Mononuclear cell (primary cell): ENCODE results near the gene GRM8. TPM values are rescaled to one million over a fixed set of nuclear protein-coding genes. Genes with fewer than 3 reads are reported as not detected.

Source experiments
- H3K27me3 ChIP-seq: 2 replicates; pipeline ENCODE4 v1.6.0; 2011; ENCODE audit warnings: low read length, control low read depth; ENCODE audit not compliant: insufficient read depth
- H3K4me1 ChIP-seq: 2 replicates; pipeline ENCODE4 v1.5.1; 2011; ENCODE audit warnings: mild to moderate bottlenecking, low read length, control low read depth; ENCODE audit not compliant: insufficient read depth
- H3K4me3 ChIP-seq: 2 replicates; pipeline ENCODE4 v1.5.1; 2011; ENCODE audit warnings: mild to moderate bottlenecking, low read length, moderate library complexity
- H3K9me3 ChIP-seq: 2 replicates; pipeline ENCODE4 v1.5.1; 2011; ENCODE audit warnings: low read depth, mild to moderate bottlenecking, control low read depth, low read length
- total RNA-seq: library from RNA; depleted of rRNA; stranded (reverse); fragments of >200 nt; gene quantifications from one replicate; pipeline ENCODE4 v1.2.3, GENCODE V29; 2012

The GRM8 gene
- total RNA-seq, 1 donor: not detected

- Histone ChIP-seq H3K4me1 (no peaks in the 10 kb centered on the region), H3K9me3 (no peaks in the 10 kb centered on the region), H3K4me3 (no peak overlapping the region), H3K27me3 (no peaks in the 10 kb centered on the region)
These were observed 758.9 kb downstream of the GRM8 start for GRCh38 chr7:126493801-126494200.

DNA sequence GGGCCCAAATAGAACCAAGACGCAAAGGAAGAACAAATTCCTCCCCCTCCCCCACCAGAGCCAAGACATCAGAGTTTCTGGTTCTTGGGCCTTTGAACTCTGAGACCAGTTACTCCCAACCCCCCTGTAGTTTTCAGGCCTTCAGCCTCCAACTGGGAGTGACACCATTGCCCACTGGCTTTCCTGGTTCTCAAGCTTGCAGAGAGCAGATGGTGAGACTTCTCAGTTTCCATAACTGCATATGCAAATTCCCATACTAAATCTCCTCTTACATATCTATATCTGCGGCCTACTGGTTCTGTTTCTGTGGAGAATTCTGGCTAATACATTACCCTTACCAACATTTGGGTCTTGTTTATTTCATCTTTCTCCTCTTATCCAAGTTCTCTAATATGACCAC is 762.9 kb downstream of the GRM8 start:
- Histone ChIP-seq H3K4me3 (no peak overlapping the region), H3K9me3 (no peaks in the 10 kb centered on the region), H3K27me3 (no peaks in the 10 kb centered on the region), H3K4me1 (no peaks in the 10 kb centered on the region)

DNA sequence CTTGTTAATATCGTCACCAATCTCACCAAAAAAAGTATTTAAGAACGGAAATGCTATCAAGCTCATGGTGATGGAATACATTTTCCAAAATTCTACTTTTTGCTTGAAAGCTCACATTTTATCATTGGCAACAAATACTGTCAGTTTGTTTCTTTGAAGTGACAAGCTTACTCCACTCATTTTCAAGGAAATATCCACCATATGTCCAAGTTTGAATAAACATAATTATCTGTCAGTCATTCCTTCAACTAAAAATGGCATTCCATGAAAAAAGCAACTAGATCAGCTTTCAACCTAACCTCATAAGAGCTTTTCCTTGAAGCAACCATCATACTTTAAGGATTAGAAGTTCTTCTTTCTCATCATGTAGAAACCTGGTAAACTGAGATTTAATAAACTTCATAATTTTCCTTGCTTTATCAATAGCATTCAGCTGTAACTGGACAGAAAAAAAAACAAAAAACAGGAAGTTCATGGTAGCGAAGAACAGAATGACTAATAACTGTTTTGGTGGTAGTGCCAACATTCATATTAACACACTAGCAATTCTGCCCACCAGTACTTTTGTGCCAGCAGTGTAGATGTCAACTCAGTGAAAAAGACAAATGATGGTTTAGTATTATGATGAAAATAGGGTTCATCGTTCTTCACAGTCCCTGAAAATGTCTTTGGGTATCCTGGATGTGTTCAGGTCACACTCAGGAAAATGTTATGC is 764.9 kb downstream of the GRM8 start:
- H3K9me3 ChIP-seq: no peaks in the 10 kb centered on the region
- no peak overlapping the region for H3K4me3 ChIP-seq
- no peaks in the 10 kb centered on the region for H3K27me3 ChIP-seq
- H3K4me1 ChIP-seq: no peaks in the 10 kb centered on the region

GRCh38 chr7:126486806-126487205 is 765.9 kb downstream of the GRM8 start:
- Histone ChIP-seq H3K9me3 (no peaks in the 10 kb centered on the region), H3K4me1 (no peaks in the 10 kb centered on the region), H3K4me3 (no peak overlapping the region), H3K27me3 (no peaks in the 10 kb centered on the region)

DNA sequence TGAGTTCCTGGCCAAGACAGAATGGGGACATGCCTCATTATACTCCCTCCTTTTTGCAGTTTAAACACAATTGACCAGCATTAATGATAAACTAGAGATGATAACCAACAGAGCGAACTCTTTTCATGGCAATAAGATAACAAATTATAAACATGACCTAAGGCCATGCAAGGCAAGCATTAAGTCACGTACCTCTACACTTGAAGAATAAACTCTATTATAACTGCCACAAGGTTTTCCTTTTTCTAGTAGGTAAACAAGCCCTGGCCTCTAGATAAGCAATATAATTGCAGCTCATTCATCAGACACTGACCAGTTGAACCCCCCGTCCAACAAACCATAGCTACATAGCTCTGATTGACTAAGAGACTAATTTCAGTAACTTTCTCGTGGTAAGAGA is 767.0 kb downstream of the GRM8 start:
- Histone ChIP-seq H3K4me3 (no peak overlapping the region), H3K4me1 (no peaks in the 10 kb centered on the region), H3K9me3 (no peaks in the 10 kb centered on the region), H3K27me3 (no peaks in the 10 kb centered on the region)

GRCh38 chr7:126483972-126484371 is 768.8 kb downstream of the GRM8 start:
- Histone ChIP-seq H3K9me3 (no peaks in the 10 kb centered on the region), H3K4me1 (no peaks in the 10 kb centered on the region), H3K27me3 (no peaks in the 10 kb centered on the region), H3K4me3 (no peak overlapping the region)

DNA sequence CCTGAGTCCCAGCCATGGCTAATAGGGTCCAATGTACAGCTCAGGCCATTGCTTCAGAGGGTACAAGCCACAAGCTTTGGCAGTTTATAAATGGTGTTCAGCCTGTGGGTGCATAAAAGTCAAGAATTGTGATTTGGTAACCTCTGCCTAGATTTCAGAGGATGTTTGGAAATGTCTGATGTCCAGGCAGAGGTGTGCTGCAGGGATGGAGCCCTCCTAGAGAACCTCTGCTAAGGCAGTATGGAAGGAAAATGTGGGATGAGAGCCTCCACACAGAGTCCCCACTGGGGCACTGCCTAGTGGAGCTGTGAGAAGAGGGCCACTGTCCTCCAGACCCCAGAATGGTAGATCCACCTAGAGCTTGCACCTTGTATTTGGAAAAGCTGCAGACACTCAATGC is 779.9 kb downstream of the GRM8 start:
- Histone ChIP-seq H3K27me3 (no peaks in the 10 kb centered on the region), H3K4me1 (no peaks in the 10 kb centered on the region), H3K4me3 (no peak overlapping the region), H3K9me3 (no peaks in the 10 kb centered on the region)

DNA sequence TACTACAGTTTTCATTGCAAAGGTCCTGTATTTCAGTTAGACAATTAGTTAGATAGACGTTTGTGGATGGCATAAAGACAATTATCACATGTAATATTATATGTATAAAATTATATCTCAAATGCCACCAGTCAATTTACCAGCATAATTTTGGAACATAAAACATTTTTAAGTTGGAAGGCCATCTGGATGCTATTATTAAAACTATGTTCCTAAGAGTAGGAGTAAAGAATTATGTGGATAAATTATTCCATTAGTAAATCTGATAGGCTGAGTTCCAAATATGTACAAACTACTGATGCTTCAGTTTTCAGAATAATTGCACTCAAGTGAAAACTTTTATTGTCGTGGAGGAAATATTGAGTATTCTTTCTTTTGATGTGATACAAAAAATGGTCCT is 790.3 kb downstream of the GRM8 start:
- H3K9me3 ChIP-seq: no peaks in the 10 kb centered on the region
- no peaks in the 10 kb centered on the region for H3K4me1 ChIP-seq
- no peak overlapping the region for H3K4me3 ChIP-seq
- H3K27me3 ChIP-seq: no peaks in the 10 kb centered on the region

DNA sequence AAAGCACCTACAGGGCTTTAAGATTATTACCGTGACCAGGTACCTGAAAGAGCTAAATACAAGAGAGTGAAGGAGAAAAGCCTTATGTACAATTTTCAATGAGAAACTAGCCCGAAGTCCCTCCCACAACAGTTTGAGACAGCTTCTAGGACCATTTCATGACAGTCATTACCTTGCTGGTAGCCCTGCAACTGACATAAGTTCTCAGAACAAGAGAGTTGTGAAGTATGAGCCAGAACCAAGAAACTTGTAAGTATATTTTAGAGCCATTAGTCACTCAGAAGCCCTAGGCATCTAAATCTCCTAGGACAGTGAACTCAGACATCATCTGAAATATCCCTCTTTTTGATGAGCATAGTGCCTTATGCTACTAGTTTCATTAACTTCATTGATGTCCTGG is 792.1 kb downstream of the GRM8 start:
- Histone ChIP-seq H3K4me3 (no peak overlapping the region), H3K4me1 (no peaks in the 10 kb centered on the region), H3K27me3 (no peaks in the 10 kb centered on the region), H3K9me3 (no peaks in the 10 kb centered on the region)

GRCh38 chr7:126453104-126453503 is 799.6 kb downstream of the GRM8 start:
- H3K4me1 ChIP-seq: no peaks in the 10 kb centered on the region
- H3K4me3 ChIP-seq: no peak overlapping the region

DNA sequence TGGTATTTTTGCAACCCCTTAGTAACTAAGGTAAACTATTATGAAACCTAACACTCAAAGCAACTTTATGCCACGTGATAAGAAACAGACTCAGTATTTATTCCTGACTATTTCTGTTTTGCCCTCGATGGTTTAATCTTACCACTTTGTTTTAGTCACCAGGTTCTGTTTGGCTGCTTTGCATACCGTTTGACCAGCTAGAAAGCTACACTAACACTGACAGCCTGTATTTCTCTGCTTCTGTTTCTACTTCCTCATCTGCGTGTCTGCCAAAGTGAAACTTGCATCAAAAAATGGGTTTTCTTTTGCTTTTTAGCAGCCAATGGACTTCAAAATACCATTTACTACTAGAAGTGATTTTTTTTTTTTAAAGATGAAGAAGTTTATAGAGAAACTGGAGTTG is 802.5 kb downstream of the GRM8 start:
- Histone ChIP-seq H3K4me3 (no peak overlapping the region), H3K4me1 (no peaks in the 10 kb centered on the region), H3K9me3 (no peaks in the 10 kb centered on the region), H3K27me3 (no peaks in the 10 kb centered on the region)

More at GRCh38 chr7:126453104-126453503, 799.6 kb downstream of the GRM8 start:
- Histone ChIP-seq H3K27me3 (no peaks in the 10 kb centered on the region), H3K9me3 (no peaks in the 10 kb centered on the region)

DNA sequence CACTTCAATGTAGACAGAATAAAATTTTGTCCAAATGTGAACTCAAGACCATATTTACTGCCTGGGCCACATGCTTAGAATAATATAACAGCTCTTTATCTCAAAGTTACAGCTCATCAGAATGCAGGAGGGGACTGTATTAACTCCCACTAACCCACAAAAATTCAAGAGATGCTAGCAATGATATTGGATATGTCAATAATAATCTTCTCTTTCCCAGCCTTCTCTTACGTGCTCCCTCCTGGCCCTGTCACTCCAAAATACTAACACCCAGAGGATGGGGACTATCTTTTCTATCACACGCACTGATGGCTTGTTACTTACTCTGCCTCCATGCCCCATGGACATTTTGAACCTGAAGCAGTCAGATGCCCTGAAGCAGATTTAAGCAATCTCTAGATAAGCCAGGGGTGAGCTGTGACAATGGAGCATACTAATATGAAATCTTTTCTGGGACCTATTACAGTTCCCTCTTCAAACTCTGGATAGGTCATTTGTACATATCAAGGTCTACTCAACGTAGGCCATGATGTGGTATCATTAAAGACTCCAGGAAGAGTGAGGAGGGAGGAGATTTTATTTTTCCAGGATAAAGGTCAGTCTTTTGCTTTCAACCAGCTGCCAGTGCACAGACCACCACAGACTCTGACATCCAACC is 803.0 kb downstream of the GRM8 start:
- Histone ChIP-seq H3K9me3 (no peaks in the 10 kb centered on the region), H3K4me3 (no peak overlapping the region), H3K27me3 (no peaks in the 10 kb centered on the region), H3K4me1 (no peaks in the 10 kb centered on the region)

GRCh38 chr7:126447984-126448383 is 804.8 kb downstream of the GRM8 start:
- Histone ChIP-seq H3K9me3 (no peaks in the 10 kb centered on the region), H3K4me3 (no peak overlapping the region), H3K27me3 (no peaks in the 10 kb centered on the region), H3K4me1 (no peaks in the 10 kb centered on the region)

GRCh38 chr7:126445991-126446390 is 806.8 kb downstream of the GRM8 start:
- no peak overlapping the region for H3K4me3 ChIP-seq
- no peaks in the 10 kb centered on the region for H3K4me1 ChIP-seq
- H3K9me3 ChIP-seq: no peaks in the 10 kb centered on the region
- no peaks in the 10 kb centered on the region for H3K27me3 ChIP-seq

DNA sequence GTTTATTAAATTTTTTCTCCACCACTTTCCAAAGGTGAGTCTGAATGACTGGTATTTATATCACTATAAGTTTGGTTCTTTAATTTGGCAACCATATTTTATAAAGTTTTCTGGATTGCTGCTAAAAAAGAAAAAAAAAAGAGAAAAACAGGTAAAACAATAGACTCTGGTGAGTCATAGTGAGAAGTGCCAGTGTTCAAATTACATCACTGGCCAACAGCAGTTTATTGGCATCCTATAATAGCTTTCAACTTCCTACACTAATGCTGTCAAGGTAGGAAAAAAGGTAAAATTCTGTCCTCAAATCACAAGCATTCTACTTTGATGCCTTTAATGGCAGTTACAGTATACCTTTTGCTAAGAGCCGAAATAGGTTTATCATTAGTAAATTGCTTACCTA is 808.8 kb downstream of the GRM8 start:
- H3K27me3 ChIP-seq: no peaks in the 10 kb centered on the region
- H3K4me1 ChIP-seq: no peaks in the 10 kb centered on the region
- H3K9me3 ChIP-seq: no peaks in the 10 kb centered on the region
- H3K4me3 ChIP-seq: no peak overlapping the region

DNA sequence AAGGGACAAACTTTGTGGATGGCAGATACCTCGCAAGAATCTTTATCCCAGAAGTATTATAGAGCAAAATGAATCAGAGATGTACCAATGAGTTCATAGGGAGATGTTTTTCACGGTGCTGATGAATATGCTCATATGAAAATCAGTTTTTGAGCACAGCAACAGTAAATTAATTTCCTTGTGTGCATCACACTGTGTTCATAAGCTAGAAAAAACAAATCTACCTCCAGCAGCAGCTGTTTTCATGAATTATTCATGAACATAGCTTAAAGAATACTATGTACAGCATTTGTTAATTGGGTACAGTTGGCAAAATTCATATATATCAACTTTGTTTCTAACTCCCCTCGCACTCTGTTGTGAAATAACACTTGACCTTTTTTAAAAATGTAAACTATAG is 809.8 kb downstream of the GRM8 start:
- Histone ChIP-seq H3K4me1 (no peaks in the 10 kb centered on the region), H3K4me3 (no peak overlapping the region), H3K27me3 (no peaks in the 10 kb centered on the region)

More for the DNA sequence above, 809.8 kb downstream of the GRM8 start:
- no peaks in the 10 kb centered on the region for H3K9me3 ChIP-seq
